Liver (tissue), 9 donors: Measurements from ENCODE around the gene SLC6A7. TPM values are rescaled to one million over a fixed set of nuclear protein-coding genes. Genes with fewer than 3 reads are reported as not detected.

Source experiments
- DNase-seq: peaks from one replicate; pipeline ENCODE4 v3.0.0-alpha.2; 2017; ENCODE audit warnings: low spot score
- H3K27ac ChIP-seq, 2 donors: one replicate each; pipeline ENCODE4 v1.7.0; 2013; ENCODE audit warnings: inconsistent platforms in 2 of 2, low read length in 2 of 2, control low read depth in 1 of 2, low read depth in 1 of 2, mild to moderate bottlenecking in 1 of 2
- H3K27me3 ChIP-seq, 4 donors: one replicate each; pipeline versions ENCODE4 v1.6.1 to v1.7.0; 2013; ENCODE audit warnings: low read length in 3 of 4, inconsistent platforms in 1 of 4, mild to moderate bottlenecking in 1 of 4, moderate library complexity in 1 of 4; ENCODE audit not compliant: control insufficient read depth in 4 of 4, insufficient read depth in 4 of 4
- H3K36me3 ChIP-seq, 4 donors: one replicate each; pipeline versions ENCODE4 v1.6.1 to v1.7.0; 2013; ENCODE audit warnings: low read length in 3 of 4, mild to moderate bottlenecking in 3 of 4, low read depth in 1 of 4, moderate library complexity in 1 of 4; ENCODE audit not compliant: control insufficient read depth in 4 of 4, insufficient read depth in 3 of 4
- H3K4me1 ChIP-seq, 4 donors: one replicate each; pipeline versions ENCODE4 v1.6.1 to v1.7.0; 2013; ENCODE audit warnings: low read length in 3 of 4, mild to moderate bottlenecking in 3 of 4, moderate library complexity in 1 of 4; ENCODE audit not compliant: control insufficient read depth in 4 of 4, insufficient read depth in 4 of 4
- H3K4me3 ChIP-seq, 3 donors: one replicate each; pipeline versions ENCODE4 v1.6.1 to v1.7.0; 2013; ENCODE audit warnings: low read length in 3 of 3, control low read depth in 1 of 3, low read depth in 1 of 3, mild to moderate bottlenecking in 1 of 3
- H3K9ac ChIP-seq, 2 donors: one replicate each; pipeline ENCODE4 v1.7.0; 2013; ENCODE audit warnings: low read length in 2 of 2, mild to moderate bottlenecking in 2 of 2, moderate library complexity in 2 of 2, control low read depth in 1 of 2, low read depth in 1 of 2
- H3K9me3 ChIP-seq, 4 donors: one replicate each; pipeline versions ENCODE4 v1.6.1 to v1.7.0; 2013; ENCODE audit warnings: low read length in 3 of 4; ENCODE audit not compliant: control insufficient read depth in 4 of 4
- EGR1 ChIP-seq, 2 donors: IDR thresholded peaks; 2 replicates each; pipeline ENCODE4 v1.6.1; 2016 to 2018; ENCODE audit warnings: antibody characterized with exemption in 2 of 2, low read depth in 2 of 2
- GABPA ChIP-seq, 2 donors: IDR thresholded peaks in 1 of 2; conservative IDR thresholded peaks in 1 of 2; 2 replicates each; pipeline ENCODE4 v1.6.1; 2016; ENCODE audit warnings: antibody characterized with exemption in 2 of 2, mild to moderate bottlenecking in 1 of 2, moderate library complexity in 1 of 2
- HNF4A ChIP-seq, 2 donors: conservative IDR thresholded peaks; 2 replicates each; pipeline ENCODE4 v1.6.1; 2016; ENCODE audit warnings: antibody characterized with exemption in 2 of 2, mild to moderate bottlenecking in 2 of 2
- HNF4G ChIP-seq: IDR thresholded peaks from 2 replicates; pipeline ENCODE4 v1.6.1; 2016; ENCODE audit warnings: antibody characterized with exemption
- JUND ChIP-seq, 2 donors: IDR thresholded peaks; 2 replicates each; pipeline ENCODE4 v1.6.1; 2016; ENCODE audit warnings: antibody characterized with exemption in 2 of 2
- NR2F2 ChIP-seq: IDR thresholded peaks from 2 replicates; pipeline ENCODE4 v1.6.1; 2016; ENCODE audit warnings: antibody characterized with exemption
- RAD21 ChIP-seq, 2 donors: IDR thresholded peaks; 2 replicates each; pipeline ENCODE4 v1.6.1; 2016; ENCODE audit warnings: antibody characterized with exemption in 2 of 2, mild to moderate bottlenecking in 2 of 2
- TAF1 ChIP-seq: conservative IDR thresholded peaks from 2 replicates; pipeline ENCODE4 v1.6.1; 2016; ENCODE audit warnings: antibody characterized with exemption, mild to moderate bottlenecking
- WGBS: extraction: QIAGEN DNeasy Blood & Tissue Kit; methylation state at CpG from one replicate; pipeline ENCODE4 v1.1.7; 2013; 5-methylcytosine and 5-hydroxymethylcytosine counted together
- polyA plus RNA-seq, 2 donors: library from polyadenylated mRNA; stranded (reverse) in 1 of 2; unstranded in 1 of 2; fragments of 200-250 nt in 1 of 2; fragments of >200 nt in 1 of 2; fragmentation: Nextera tagmentation in 1 of 2; extraction: Ambion mirVana in 1 of 2; gene quantifications; one replicate each; pipeline versions ENCODE4 v1.2.1 to v1.2.3, GENCODE V29; 2013 to 2015
- total RNA-seq, 2 donors: library from RNA; depleted of rRNA; stranded (reverse); fragments of >200 nt; gene quantifications; one replicate each; pipeline ENCODE4 v1.2.3, GENCODE V29; 2014
- TF ChIP-seq, protein P1 (sequence below): IDR thresholded peaks from 2 replicates; pipeline ENCODE4 v1.6.1; 2016; ENCODE audit warnings: antibody characterized with exemption
- TF ChIP-seq, protein P2 (sequence below): IDR thresholded peaks from 2 replicates; pipeline ENCODE4 v1.6.1; 2016; ENCODE audit warnings: antibody characterized with exemption
- TF ChIP-seq, protein P3 (sequence below): IDR thresholded peaks from 2 replicates; pipeline ENCODE4 v1.6.1; 2016; ENCODE audit warnings: antibody characterized with exemption, mild to moderate bottlenecking
- TF ChIP-seq, protein P4 (sequence below): fragments of 150-350 bp; IDR thresholded peaks from 2 replicates; pipeline ENCODE4 v1.5.1; 2017; ENCODE audit warnings: improper control_type of control experiment, low read depth, low read length; ENCODE audit not compliant: missing input control
- donor health status: healthy.
- donor health status: healthy.
- donor health status: healthy.
- donor health status: healthy.
- donor health status: healthy.

Gene SLC6A7
- total and polyA plus RNA-seq, 4 donors: not detected

DNA sequence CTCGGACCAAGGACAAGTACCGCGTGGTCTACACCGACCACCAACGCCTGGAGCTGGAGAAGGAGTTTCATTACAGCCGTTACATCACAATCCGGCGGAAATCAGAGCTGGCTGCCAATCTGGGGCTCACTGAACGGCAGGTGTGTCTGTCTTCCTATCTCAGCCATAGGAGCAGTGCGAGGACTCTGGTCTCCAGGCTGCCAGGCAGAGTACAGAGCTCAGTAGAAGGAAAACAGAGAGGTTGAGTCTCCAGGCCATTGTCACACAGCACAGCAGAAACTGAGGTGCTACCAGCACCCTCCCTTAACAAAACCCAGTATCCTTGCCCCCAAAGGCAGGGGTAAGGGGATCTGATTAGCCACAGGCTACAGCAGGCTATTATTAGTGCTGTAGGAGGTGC is 7.1 kb upstream of the SLC6A7 start:
- no peak for DNase-seq
- WGBS: 84% methylated on average over 10 of the region's 10 CpGs
- no peak overlapping the region for H3K4me3 ChIP-seq
- no peak overlapping the region for H3K27ac ChIP-seq
- no peak overlapping the region for H3K9ac ChIP-seq
- peaks cover 8 to 26% (median 15%) of the 10 kb centered on the region in 4 donors for H3K4me1 ChIP-seq
- TF ChIP-seq, protein P1, sequence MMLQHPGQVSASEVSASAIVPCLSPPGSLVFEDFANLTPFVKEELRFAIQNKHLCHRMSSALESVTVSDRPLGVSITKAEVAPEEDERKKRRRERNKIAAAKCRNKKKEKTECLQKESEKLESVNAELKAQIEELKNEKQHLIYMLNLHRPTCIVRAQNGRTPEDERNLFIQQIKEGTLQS: no peak
- TF ChIP-seq, protein P2, sequence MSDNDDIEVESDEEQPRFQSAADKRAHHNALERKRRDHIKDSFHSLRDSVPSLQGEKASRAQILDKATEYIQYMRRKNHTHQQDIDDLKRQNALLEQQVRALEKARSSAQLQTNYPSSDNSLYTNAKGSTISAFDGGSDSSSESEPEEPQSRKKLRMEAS: no peak
- TF ChIP-seq, protein P3, sequence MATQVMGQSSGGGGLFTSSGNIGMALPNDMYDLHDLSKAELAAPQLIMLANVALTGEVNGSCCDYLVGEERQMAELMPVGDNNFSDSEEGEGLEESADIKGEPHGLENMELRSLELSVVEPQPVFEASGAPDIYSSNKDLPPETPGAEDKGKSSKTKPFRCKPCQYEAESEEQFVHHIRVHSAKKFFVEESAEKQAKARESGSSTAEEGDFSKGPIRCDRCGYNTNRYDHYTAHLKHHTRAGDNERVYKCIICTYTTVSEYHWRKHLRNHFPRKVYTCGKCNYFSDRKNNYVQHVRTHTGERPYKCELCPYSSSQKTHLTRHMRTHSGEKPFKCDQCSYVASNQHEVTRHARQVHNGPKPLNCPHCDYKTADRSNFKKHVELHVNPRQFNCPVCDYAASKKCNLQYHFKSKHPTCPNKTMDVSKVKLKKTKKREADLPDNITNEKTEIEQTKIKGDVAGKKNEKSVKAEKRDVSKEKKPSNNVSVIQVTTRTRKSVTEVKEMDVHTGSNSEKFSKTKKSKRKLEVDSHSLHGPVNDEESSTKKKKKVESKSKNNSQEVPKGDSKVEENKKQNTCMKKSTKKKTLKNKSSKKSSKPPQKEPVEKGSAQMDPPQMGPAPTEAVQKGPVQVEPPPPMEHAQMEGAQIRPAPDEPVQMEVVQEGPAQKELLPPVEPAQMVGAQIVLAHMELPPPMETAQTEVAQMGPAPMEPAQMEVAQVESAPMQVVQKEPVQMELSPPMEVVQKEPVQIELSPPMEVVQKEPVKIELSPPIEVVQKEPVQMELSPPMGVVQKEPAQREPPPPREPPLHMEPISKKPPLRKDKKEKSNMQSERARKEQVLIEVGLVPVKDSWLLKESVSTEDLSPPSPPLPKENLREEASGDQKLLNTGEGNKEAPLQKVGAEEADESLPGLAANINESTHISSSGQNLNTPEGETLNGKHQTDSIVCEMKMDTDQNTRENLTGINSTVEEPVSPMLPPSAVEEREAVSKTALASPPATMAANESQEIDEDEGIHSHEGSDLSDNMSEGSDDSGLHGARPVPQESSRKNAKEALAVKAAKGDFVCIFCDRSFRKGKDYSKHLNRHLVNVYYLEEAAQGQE: no peak
- TF ChIP-seq GABPA (IDR thresholded peaks at IDR 0.05 in 1 of 2, conservative IDR thresholded peaks at IDR 0.05 in 1 of 2): no peak
- TF ChIP-seq EGR1 (IDR thresholded peaks at IDR 0.05; ENCODE audit: low read depth in 2 of 2): no peak
- TF ChIP-seq RAD21 (IDR thresholded peaks at IDR 0.05): no peak
- TF ChIP-seq HNF4G: no peak
- no peak for TF ChIP-seq JUND (IDR thresholded peaks at IDR 0.05)
- TF ChIP-seq NR2F2: no peak
- TF ChIP-seq HNF4A (conservative IDR thresholded peaks at IDR 0.05): no peak
- TF ChIP-seq, protein P4, sequence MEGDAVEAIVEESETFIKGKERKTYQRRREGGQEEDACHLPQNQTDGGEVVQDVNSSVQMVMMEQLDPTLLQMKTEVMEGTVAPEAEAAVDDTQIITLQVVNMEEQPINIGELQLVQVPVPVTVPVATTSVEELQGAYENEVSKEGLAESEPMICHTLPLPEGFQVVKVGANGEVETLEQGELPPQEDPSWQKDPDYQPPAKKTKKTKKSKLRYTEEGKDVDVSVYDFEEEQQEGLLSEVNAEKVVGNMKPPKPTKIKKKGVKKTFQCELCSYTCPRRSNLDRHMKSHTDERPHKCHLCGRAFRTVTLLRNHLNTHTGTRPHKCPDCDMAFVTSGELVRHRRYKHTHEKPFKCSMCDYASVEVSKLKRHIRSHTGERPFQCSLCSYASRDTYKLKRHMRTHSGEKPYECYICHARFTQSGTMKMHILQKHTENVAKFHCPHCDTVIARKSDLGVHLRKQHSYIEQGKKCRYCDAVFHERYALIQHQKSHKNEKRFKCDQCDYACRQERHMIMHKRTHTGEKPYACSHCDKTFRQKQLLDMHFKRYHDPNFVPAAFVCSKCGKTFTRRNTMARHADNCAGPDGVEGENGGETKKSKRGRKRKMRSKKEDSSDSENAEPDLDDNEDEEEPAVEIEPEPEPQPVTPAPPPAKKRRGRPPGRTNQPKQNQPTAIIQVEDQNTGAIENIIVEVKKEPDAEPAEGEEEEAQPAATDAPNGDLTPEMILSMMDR: no peak
- TF ChIP-seq TAF1: no peak
- H3K36me3 ChIP-seq: no peaks in the 10 kb centered on the region
- no peaks in the 10 kb centered on the region for H3K9me3 ChIP-seq
- no peaks in the 10 kb centered on the region for H3K27me3 ChIP-seq

DNA sequence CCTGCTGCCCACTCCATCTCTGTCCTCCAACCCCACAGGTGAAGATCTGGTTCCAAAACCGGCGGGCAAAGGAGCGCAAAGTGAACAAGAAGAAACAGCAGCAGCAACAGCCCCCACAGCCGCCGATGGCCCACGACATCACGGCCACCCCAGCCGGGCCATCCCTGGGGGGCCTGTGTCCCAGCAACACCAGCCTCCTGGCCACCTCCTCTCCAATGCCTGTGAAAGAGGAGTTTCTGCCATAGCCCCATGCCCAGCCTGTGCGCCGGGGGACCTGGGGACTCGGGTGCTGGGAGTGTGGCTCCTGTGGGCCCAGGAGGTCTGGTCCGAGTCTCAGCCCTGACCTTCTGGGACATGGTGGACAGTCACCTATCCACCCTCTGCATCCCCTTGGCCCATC is 6.4 kb upstream of the SLC6A7 start:
- Histone ChIP-seq H3K9ac (no peak overlapping the region), H3K4me3 (no peak overlapping the region), H3K4me1 (peaks cover 8 to 26% (median 15%) of the 10 kb centered on the region in 4 donors), H3K36me3 (no peaks in the 10 kb centered on the region), H3K27ac (no peak overlapping the region), H3K9me3 (no peaks in the 10 kb centered on the region), H3K27me3 (no peaks in the 10 kb centered on the region)
- DNase-seq: no peak
- TF ChIP-seq GABPA (IDR thresholded peaks at IDR 0.05 in 1 of 2, conservative IDR thresholded peaks at IDR 0.05 in 1 of 2) (no peak), EGR1 (IDR thresholded peaks at IDR 0.05; ENCODE audit: low read depth in 2 of 2) (no peak)
- TF ChIP-seq, protein P4: no peak
- 95% methylated on average over 12 of the region's 12 CpGs for WGBS
